OCI-LY3 (cell line): ENCODE data around the gene PDE4D.

Experiments
- EZH2phosphoT487 ChIP-seq: fragments of 200-600 bp; shearing (Covaris generic); IDR thresholded peaks from 2 replicates; pipeline ENCODE4 v1.6.1; 2018; ENCODE audit warnings: antibody characterized with exemption, mixed run types, low read depth
- TF ChIP-seq, protein P1 (sequence below): fragments of 200-600, 300-600 bp; sonication (generic); IDR thresholded peaks from 2 replicates; pipeline ENCODE4 v1.5.1; 2014; ENCODE audit warnings: antibody characterized with exemption, low read length, low read depth

DNA sequence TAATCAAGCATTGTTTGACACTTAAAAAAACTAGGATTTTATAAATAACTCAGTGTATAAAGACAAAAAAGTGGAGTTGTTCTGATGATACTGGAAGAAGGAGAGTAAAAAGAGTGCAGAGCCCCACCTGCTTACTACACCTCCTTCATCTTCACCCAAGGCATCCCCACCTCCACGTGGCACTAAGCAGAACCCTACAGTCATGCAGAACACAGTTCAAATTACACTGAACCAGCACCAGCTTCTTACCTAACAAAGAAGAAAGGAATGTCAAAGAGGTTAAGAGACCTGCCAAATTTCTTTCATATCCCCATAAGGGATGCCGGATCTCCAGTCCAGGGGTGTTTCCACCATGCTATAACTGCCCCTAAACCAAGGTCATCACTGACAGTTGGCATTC, 55.5 kb downstream of the PDE4D start:
- TF ChIP-seq, protein P1, sequence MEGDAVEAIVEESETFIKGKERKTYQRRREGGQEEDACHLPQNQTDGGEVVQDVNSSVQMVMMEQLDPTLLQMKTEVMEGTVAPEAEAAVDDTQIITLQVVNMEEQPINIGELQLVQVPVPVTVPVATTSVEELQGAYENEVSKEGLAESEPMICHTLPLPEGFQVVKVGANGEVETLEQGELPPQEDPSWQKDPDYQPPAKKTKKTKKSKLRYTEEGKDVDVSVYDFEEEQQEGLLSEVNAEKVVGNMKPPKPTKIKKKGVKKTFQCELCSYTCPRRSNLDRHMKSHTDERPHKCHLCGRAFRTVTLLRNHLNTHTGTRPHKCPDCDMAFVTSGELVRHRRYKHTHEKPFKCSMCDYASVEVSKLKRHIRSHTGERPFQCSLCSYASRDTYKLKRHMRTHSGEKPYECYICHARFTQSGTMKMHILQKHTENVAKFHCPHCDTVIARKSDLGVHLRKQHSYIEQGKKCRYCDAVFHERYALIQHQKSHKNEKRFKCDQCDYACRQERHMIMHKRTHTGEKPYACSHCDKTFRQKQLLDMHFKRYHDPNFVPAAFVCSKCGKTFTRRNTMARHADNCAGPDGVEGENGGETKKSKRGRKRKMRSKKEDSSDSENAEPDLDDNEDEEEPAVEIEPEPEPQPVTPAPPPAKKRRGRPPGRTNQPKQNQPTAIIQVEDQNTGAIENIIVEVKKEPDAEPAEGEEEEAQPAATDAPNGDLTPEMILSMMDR = no peak
- no peak for TF ChIP-seq EZH2phosphoT487
